DMS153 treated with DMSO at 0.1 percent for 48 hours (cell line): ENCODE results near the gene PTPRQ.
"Not testable (repeated sequence)": the region's sequence is repeated elsewhere in the genome, so short reads cannot be mapped to it uniquely, and the experiment has no call there.

Experiments used
- DNase-seq: peaks from one replicate; lab custom pipeline; 2025; ENCODE audit not compliant: unreplicated experiment; lab: John Stamatoyannopoulos, UW

Gene PTPRQ

GRCh38 chr12:80634903-80635302, 190.9 kb downstream of the PTPRQ start:
- no peak for DNase-seq

- no peak for DNase-seq
Measured at GRCh38 chr12:80636832-80637231, 192.8 kb downstream of the PTPRQ start.

GRCh38 chr12:80641936-80642335, 197.9 kb downstream of the PTPRQ start:
- no peak for DNase-seq

- no peak for DNase-seq
Measured at GRCh38 chr12:80643961-80644360, 199.9 kb downstream of the PTPRQ start.

GRCh38 chr12:80648881-80649280, 204.8 kb downstream of the PTPRQ start:
- no peak for DNase-seq

GRCh38 chr12:80655751-80656150, 211.7 kb downstream of the PTPRQ start:
- DNase-seq = no peak

GRCh38 chr12:80659512-80660063, 215.6 kb downstream of the PTPRQ start:
- DNase-seq = no peak

- no peak for DNase-seq
Measured at GRCh38 chr12:80662586-80662985, 218.6 kb downstream of the PTPRQ start.

GRCh38 chr12:80670214-80670613, 226.2 kb downstream of the PTPRQ start:
- no peak for DNase-seq

GRCh38 chr12:80676042-80676636, 232.1 kb downstream of the PTPRQ start:
- not testable (repeated sequence) for DNase-seq

GRCh38 chr12:80676856-80677255, 232.8 kb downstream of the PTPRQ start:
- DNase-seq = no peak

GRCh38 chr12:80677994-80678393, 234.0 kb downstream of the PTPRQ start:
- no peak for DNase-seq

GRCh38 chr12:80679346-80680131, 235.5 kb downstream of the PTPRQ start:
- no peak for DNase-seq

GRCh38 chr12:80681287-80681686, 237.3 kb downstream of the PTPRQ start:
- no peak for DNase-seq

- DNase-seq = no peak
Measured at GRCh38 chr12:80681786-80682185, 237.8 kb downstream of the PTPRQ start.

GRCh38 chr12:80684077-80684495, 240.1 kb downstream of the PTPRQ start:
- DNase-seq = no peak

GRCh38 chr12:80690090-80690489, 246.1 kb downstream of the PTPRQ start:
- no peak for DNase-seq

- no peak for DNase-seq
Measured at GRCh38 chr12:80690513-80690912, 246.5 kb downstream of the PTPRQ start.

- DNase-seq = no peak
Measured at GRCh38 chr12:80692114-80692513, 248.1 kb downstream of the PTPRQ start.

GRCh38 chr12:80697270-80697887, 253.3 kb downstream of the PTPRQ start:
- DNase-seq = no peak

GRCh38 chr12:80698256-80698655, 254.2 kb downstream of the PTPRQ start:
- no peak for DNase-seq
